ENCODE measurements around the gene CEL.

- no peak for TF ChIP-seq EP300 (IDR thresholded peaks at IDR 0.05; ENCODE audit: borderline replicate concordance)
- no peak for TF ChIP-seq TAF1 (IDR thresholded peaks at IDR 0.05; ENCODE audit: low read depth)
- no peak for TF ChIP-seq MAX (IDR thresholded peaks at IDR 0.05)
- no peak for TF ChIP-seq FOXM1 (IDR thresholded peaks at IDR 0.05; ENCODE audit: borderline replicate concordance, low read depth)
- no peak for TF ChIP-seq CREB1 (IDR thresholded peaks at IDR 0.05; ENCODE audit: low read depth)
- TF ChIP-seq REST (IDR thresholded peaks at IDR 0.05; ENCODE audit: low read depth): no peak
- no peak for TF ChIP-seq ZBTB7A (IDR thresholded peaks at IDR 0.05; ENCODE audit: low read depth)
- no peak for TF ChIP-seq YY1 (IDR thresholded peaks at IDR 0.05; ENCODE audit: low read depth)
- TF ChIP-seq EGR1 (IDR thresholded peaks at IDR 0.05): no peak
- no peak for TF ChIP-seq USF1 (IDR thresholded peaks at IDR 0.05)
- no peak for TF ChIP-seq RAD21 (IDR thresholded peaks at IDR 0.05; ENCODE audit: low read depth)
- no peak for TF ChIP-seq CEBPB (IDR thresholded peaks at IDR 0.05)
- TF ChIP-seq TEAD4 (IDR thresholded peaks at IDR 0.05): no peak
- TF ChIP-seq TCF12 (IDR thresholded peaks at IDR 0.05; ENCODE audit: low read depth): no peak
Observed at GRCh38 chr9:133101356-133102189, 39.8 kb downstream of the CEL start.
